HG03135 (cell line): ENCODE measurements around the gene TINAGL1.

Experiments used
- ATAC-seq: cut with Tn5 transposase; IDR thresholded peaks from one replicate; pipeline ENCODE4 v1.9.1; 2021; ENCODE audit warnings: mild to moderate bottlenecking, moderate library complexity; ENCODE audit not compliant: unreplicated experiment

Gene TINAGL1

GRCh38 chr1:31625561-31626222 lies 49.4 kb downstream of the TINAGL1 start:
- ATAC-seq = no peak

- no peak for ATAC-seq
These were observed 50.2 kb downstream of the TINAGL1 start for GRCh38 chr1:31626223-31627207.

- no peak for ATAC-seq
These were observed 51.1 kb downstream of the TINAGL1 start for GRCh38 chr1:31627301-31627929.

- ATAC-seq = no peak
These were observed 51.7 kb downstream of the TINAGL1 start for GRCh38 chr1:31627930-31628559.

GRCh38 chr1:31628931-31629556 lies 52.7 kb downstream of the TINAGL1 start:
- no peak for ATAC-seq

GRCh38 chr1:31632649-31633048 lies 56.3 kb downstream of the TINAGL1 start:
- ATAC-seq = no peak

- ATAC-seq = no peak
These were observed 56.8 kb downstream of the TINAGL1 start for GRCh38 chr1:31633117-31633516.
